Spleen (tissue), 11 donors: ENCODE results near the gene MSI2. TPM values are rescaled to one million over a fixed set of nuclear protein-coding genes. Genes with fewer than 3 reads are reported as not detected.
A peak's percentile ranks its signal among the peaks of the same experiment; 100 is the strongest.

ENCODE experiments used
- DNase-seq: peaks from one replicate; pipeline ENCODE4 v3.0.0-alpha.2; 2020
- H3K27ac ChIP-seq, 8 donors: fragments of 200-600 bp; sonication (generic) in 7 of 8; 1 replicate in 4 of 8; 2 replicates in 4 of 8; pipeline versions ENCODE4 v1.5.0 to v1.8.0; 2016 to 2021; ENCODE audit warnings: inconsistent platforms in 4 of 8, mild to moderate bottlenecking in 4 of 8, moderate library complexity in 1 of 8
- H3K27me3 ChIP-seq, 7 donors: fragments of 200-600 bp; sonication (generic) in 6 of 7; replicated peaks in 1 of 7; 1 replicate in 4 of 7; 2 replicates in 3 of 7; pipeline versions ENCODE4 v1.5.0 to v1.8.0; 2016 to 2021; ENCODE audit warnings: inconsistent platforms in 3 of 7, mild to moderate bottlenecking in 1 of 7
- H3K36me3 ChIP-seq, 6 donors: fragments of 200-600 bp; sonication (generic) in 5 of 6; 1 replicate in 4 of 6; 2 replicates in 2 of 6; pipeline versions ENCODE4 v1.5.0 to v1.8.0; 2016 to 2021; ENCODE audit warnings: inconsistent platforms in 2 of 6
- H3K4me1 ChIP-seq, 6 donors: fragments of 200-600 bp; sonication (generic) in 5 of 6; 1 replicate in 3 of 6; 2 replicates in 3 of 6; pipeline versions ENCODE4 v1.5.0 to v1.8.0; 2016 to 2021; ENCODE audit warnings: inconsistent platforms in 3 of 6
- H3K4me3 ChIP-seq, 8 donors: fragments of 200-600 bp; sonication (generic) in 7 of 8; 1 replicate in 4 of 8; 2 replicates in 4 of 8; pipeline versions ENCODE4 v1.5.0 to v1.8.0; 2016 to 2021; ENCODE audit warnings: inconsistent platforms in 4 of 8, mild to moderate bottlenecking in 4 of 8, moderate library complexity in 2 of 8
- H3K9me3 ChIP-seq, 8 donors: fragments of 200-600 bp; sonication (generic) in 7 of 8; 1 replicate in 4 of 8; 2 replicates in 4 of 8; pipeline versions ENCODE4 v1.5.0 to v1.8.0; 2016 to 2021; ENCODE audit warnings: inconsistent platforms in 4 of 8
- CTCF ChIP-seq, 11 experiments: fragments of 200-600 bp in 7 of 11; fragments of 450-650 bp in 4 of 11; sonication (generic) in 4 of 11; IDR thresholded peaks in 8 of 11; conservative IDR thresholded peaks in 3 of 11; 1 replicate in 7 of 11; 2 replicates in 4 of 11; pipeline versions ENCODE4 v1.4.0 to v1.8.0; 2016 to 2021; ENCODE audit warnings: antibody characterized with exemption in 11 of 11, inconsistent platforms in 4 of 11, mild to moderate bottlenecking in 1 of 11
- POLR2A ChIP-seq, 3 donors: fragments of 450-650 bp; IDR thresholded peaks; one replicate each; pipeline ENCODE4 v1.5.1; 2017; ENCODE audit warnings: antibody characterized with exemption in 3 of 3, mild to moderate bottlenecking in 1 of 3
- POLR2AphosphoS5 ChIP-seq, 3 donors: sonication (generic); formaldehyde crosslinking; IDR thresholded peaks; one replicate each; pipeline ENCODE4 v1.5.1; 2017; ENCODE audit warnings: antibody characterized with exemption in 3 of 3
- WGBS, 5 donors: extraction: QIAGEN DNeasy Blood & Tissue Kit in 3 of 5; methylation state at CpG; one replicate each; pipeline versions ENCODE4 v1.1.5 to v1.1.7; 2013 to 2018; 5-methylcytosine and 5-hydroxymethylcytosine counted together
- intact Hi-C: fragments of 100-400 bp; cut with DNase I; formaldehyde crosslinking; loops from one replicate; pipeline ENCODE4 v1.15.0; 2023; ENCODE audit warnings: low total_unique reads
- polyA plus RNA-seq, 3 donors: library from polyadenylated mRNA; stranded (reverse); fragments of 200-250 nt; gene quantifications; one replicate each; pipeline ENCODE4 v1.2.1, GENCODE V29; 2013
- total RNA-seq, 7 donors: library from RNA; depleted of rRNA in 3 of 7; stranded (reverse); fragments of >200 nt in 3 of 7; fragmentation: NEBNext Ultra II Directional in 4 of 7; extraction: Animal tissue kit (Norgen Biotek cat#: 25700) in 4 of 7; gene quantifications; one replicate each; pipeline versions ENCODE4 v1.1.0 to v1.2.1, GENCODE V29; 2016 to 2021
- donor health status: healthy with polysubstance abuse.
- donor health status: DM: no; HTN: no; CAD: no; lungs with moderate emphysema.
- donor health status: DM: no; HTN: no; CAD: no.
- donor health status: Bipolar disorder and iron deficiency.
- donor health status: healthy.
- donor health status: DM: no; HTN: no; CAD: no.
- donor health status: DM: yes; HTN: yes; CAD: no.

MSI2 gene
- total and polyA plus RNA-seq, 10 donors, result 9.8 to 131 (median 64.7) TPM

- Histone ChIP-seq H3K27me3 (no peaks in the 10 kb centered on the region), H3K36me3 (no peaks in the 10 kb centered on the region), H3K9me3 (no peaks in the 10 kb centered on the region), H3K4me1 (peaks cover 3 to 70% (median 39%) of the 10 kb centered on the region in 6 donors), H3K4me3 (no peak overlapping the region), H3K27ac (peak overlapping the region in 6 of 8 donors; percentile 3 to 67 (median 56))
- intact Hi-C loops, result no loop called here
- DNase-seq, result peak; percentile 34
- peak in 1 of 3 donors; percentile 58 for TF ChIP-seq POLR2AphosphoS5 (IDR thresholded peaks at IDR 0.05)
- TF ChIP-seq CTCF (IDR thresholded peaks at IDR 0.05 in 8 of 11, conservative IDR thresholded peaks at IDR 0.05 in 3 of 11), result no peak
- WGBS, 5 donors, result 58 to 74% (median 68%) methylated on average over 8 of the region's 8 CpGs
These were observed 222.3 kb downstream of the MSI2 start for GRCh38 chr17:57478478-57479250.

- Histone ChIP-seq H3K9me3 (no peaks in the 10 kb centered on the region), H3K4me3 (no peak overlapping the region), H3K4me1 (peaks cover 9 to 66% (median 39%) of the 10 kb centered on the region in 6 donors), H3K27ac (no peak overlapping the region), H3K27me3 (no peaks in the 10 kb centered on the region), H3K36me3 (no peaks in the 10 kb centered on the region)
- no peak for DNase-seq
- TF ChIP-seq POLR2A (IDR thresholded peaks at IDR 0.05) (no peak), CTCF (IDR thresholded peaks at IDR 0.05 in 8 of 11, conservative IDR thresholded peaks at IDR 0.05 in 3 of 11) (no peak), POLR2AphosphoS5 (IDR thresholded peaks at IDR 0.05) (no peak)
- WGBS, 5 donors, result 48 to 74% (median 58%) methylated on average over 4 of the region's 4 CpGs
- intact Hi-C loops, result no loop called here
These were observed 224.3 kb downstream of the MSI2 start for GRCh38 chr17:57480438-57481196.

GRCh38 chr17:57481910-57482391, 225.6 kb downstream of the MSI2 start:
- intact Hi-C loops, result no loop called here
- Histone ChIP-seq H3K9me3 (no peaks in the 10 kb centered on the region), H3K36me3 (no peaks in the 10 kb centered on the region), H3K4me3 (no peak overlapping the region), H3K27ac (no peak overlapping the region), H3K4me1 (peaks cover 18 to 67% (median 52%) of the 10 kb centered on the region in 6 donors), H3K27me3 (no peaks in the 10 kb centered on the region)
- no peak for TF ChIP-seq POLR2A (IDR thresholded peaks at IDR 0.05)
- no peak for TF ChIP-seq POLR2AphosphoS5 (IDR thresholded peaks at IDR 0.05)
- TF ChIP-seq CTCF (IDR thresholded peaks at IDR 0.05 in 8 of 11, conservative IDR thresholded peaks at IDR 0.05 in 3 of 11), result no peak
- 89 to 97% (median 94%) methylated on average over 9 of the region's 9 CpGs for WGBS, 5 donors
- no peak for DNase-seq

- Histone ChIP-seq H3K27me3 (no peaks in the 10 kb centered on the region), H3K9me3 (no peaks in the 10 kb centered on the region), H3K4me3 (no peak overlapping the region), H3K36me3 (no peaks in the 10 kb centered on the region), H3K4me1 (peaks cover 24 to 69% (median 56%) of the 10 kb centered on the region in 6 donors), H3K27ac (no peak overlapping the region)
- intact Hi-C loops, result no loop called here
- 82 to 96% (median 93%) methylated on average over 2 of the region's 2 CpGs for WGBS, 5 donors
- no peak for DNase-seq
- TF ChIP-seq CTCF (IDR thresholded peaks at IDR 0.05 in 8 of 11, conservative IDR thresholded peaks at IDR 0.05 in 3 of 11) (no peak), POLR2AphosphoS5 (IDR thresholded peaks at IDR 0.05) (no peak), POLR2A (IDR thresholded peaks at IDR 0.05) (no peak)
These were observed 226.3 kb downstream of the MSI2 start for GRCh38 chr17:57482657-57483056.
